Hematopoietic multipotent progenitor cell treated with erythropoietin and hydrocortisone succinate and interleukin-3 and kit ligand, for 8 days (in vitro differentiated cells): ENCODE measurements around the gene APH1B.
"Not testable (repeated sequence)": the region's sequence is repeated elsewhere in the genome, so short reads cannot be mapped to it uniquely, and the experiment has no call there.

ENCODE experiments used
- DNase-seq: peaks from one replicate; pipeline ENCODE4 v3.0.0-alpha.2; 2015

The APH1B gene

DNA sequence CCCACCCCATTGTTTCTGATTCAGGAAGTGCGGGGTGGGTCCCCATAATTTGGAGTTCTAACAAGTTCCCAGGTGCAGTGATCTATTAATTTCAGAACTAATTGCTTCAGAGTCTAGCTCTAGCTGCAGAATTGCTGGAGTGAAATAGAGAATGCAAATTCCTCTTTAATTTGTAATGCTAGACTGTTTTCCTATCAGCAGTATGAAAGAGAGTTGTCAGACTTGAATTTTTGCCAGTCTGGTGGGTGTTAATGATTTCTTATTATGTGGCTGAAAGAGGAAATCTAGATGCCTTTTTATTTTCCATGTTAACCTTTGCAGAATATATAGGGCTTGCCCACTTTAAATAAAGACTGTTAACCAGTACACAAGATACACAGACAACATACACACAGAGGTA, 23.7 kb downstream of the APH1B start:
- DNase-seq: no peak

DNA sequence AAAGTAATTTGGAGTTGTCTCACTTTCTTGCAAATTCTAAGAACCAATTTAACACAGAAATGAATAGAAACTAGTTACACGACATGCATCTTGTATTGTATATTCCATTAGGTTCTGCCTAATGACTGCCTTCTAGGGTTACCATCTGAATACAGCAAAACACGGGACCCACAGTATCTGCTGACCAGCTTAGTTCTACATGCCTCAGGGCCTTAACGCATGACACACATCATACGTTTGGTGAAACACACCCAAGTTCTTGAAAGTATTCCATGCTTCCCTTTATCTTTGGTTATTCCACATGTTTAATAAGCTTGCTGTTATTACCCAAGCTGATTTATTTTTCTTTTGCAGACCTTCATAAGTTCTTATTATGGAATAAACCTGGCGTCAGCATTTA, 27.9 kb downstream of the APH1B start:
- DNase-seq: no peak

DNA sequence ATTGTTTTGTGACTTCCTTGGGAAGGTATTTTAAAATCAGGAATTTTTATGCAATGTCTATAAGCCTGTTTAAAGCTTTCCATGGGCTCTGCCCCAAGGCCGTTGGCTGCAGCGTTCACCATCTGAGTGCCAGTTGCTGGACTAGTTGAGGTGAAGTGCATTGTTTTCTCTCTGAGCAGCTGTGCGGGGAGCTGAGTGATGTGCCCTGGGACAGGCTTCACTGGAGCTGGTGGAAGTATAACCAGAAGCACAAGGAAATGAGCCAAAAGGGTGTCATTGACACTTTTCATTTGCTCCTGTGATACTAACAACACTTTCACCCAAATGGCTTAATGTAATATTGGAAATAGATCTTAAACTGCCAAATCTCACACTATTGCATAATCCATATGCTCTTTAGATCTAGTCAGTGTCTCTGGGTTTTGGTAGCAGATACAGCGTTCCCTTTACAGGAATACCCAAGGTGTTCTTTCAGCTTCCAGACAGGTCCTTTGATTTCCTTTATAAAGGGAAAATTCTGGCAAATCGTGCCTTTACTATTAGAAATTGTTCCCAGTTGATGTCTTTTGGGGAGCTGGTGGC, 29.2 kb downstream of the APH1B start:
- no peak for DNase-seq

DNA sequence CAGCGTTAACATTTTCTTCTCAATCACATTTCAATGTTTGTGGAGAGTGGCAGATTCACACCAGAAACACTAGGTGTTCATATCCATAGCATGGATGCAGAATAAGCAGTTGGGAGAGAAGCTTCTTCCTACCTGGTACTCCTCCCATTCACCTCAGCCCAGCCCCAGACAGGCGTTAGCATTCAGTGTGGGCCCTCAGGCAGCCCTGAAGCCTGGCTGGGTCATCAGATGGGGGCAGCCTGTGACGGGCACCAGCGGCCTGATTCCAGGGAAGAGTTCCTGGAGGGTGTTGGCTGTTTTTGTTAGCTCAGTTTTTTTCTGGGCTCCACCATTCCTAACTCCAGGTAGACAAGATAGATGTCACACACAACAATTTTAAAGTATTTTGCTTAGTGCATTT, 31.1 kb downstream of the APH1B start:
- DNase-seq: no peak

DNA sequence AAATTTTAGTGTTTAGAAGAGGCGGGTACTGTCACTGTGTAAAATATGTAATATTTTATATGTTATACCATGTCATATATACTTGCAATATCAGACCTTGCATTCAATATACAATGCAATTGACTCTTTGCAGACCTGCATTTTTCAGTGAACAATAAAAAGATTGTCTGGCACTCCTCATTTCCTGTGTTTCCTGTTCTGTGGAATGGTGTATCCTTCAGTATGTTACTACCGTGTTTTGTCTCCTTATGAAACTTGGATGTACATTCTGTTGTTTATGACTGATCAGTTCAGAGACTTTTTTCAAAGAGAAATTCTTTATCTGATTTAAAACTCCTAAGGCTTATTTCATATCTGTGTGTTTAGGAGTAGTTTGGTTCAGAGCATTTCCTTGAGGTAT, 31.5 kb downstream of the APH1B start:
- DNase-seq: no peak

DNA sequence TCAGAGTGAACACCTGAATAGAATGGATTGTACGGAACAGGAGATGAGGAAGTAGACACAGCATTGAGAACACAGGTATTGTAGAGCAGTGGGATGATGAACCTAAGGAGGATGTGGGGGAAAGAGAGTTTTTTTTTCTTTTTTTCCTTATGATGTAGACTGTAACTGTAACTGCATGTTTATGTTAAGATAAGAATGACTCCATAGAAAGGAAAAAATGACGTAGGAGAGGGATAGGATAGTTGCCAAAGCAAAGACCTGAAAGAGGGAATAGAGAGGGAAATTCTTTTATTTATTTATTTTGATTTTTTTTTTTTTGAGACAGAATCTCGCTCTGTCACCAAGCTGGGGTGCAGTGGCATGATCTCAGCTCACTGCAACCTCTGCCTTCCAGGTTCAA, 33.2 kb downstream of the APH1B start:
- DNase-seq: no peak

DNA sequence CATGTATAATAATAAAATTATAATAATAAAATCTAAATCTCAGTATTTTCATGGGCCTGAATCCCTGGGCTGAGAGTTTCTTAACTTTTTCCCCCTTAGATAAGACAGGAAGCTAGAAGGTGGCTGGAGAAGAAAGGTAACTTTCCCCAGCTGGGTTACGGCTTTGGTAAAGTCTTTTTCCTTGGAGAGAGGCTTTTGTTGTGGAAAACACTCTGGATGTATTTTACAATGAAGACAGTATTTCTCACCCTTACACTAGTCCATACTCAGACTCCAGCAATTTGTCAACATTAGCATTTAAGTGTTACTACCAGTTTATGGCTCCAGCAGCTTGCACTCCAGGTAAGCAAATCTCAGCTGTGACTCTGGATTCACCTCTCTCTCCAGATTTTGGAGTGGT, 34.9 kb downstream of the APH1B start:
- DNase-seq: no peak

DNA sequence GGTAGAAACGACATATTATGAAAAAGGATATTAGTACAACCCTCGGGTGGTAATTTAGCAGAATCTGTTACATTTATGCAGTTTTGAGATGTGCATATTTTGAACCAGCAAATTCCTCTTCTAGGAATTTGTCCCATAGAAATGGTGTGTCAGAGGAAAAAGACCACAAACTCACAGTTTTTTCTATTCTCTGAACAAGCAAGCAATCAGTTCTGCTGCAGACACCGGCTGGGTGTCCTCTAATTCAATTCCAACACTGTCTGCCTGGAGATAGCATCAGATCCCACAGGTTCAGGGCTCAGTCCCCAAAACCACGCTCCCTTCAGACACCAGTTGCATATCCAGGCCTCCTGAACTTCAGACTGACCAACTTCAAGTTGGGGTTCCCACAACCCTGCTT, 36.4 kb downstream of the APH1B start:
- DNase-seq: no peak

DNA sequence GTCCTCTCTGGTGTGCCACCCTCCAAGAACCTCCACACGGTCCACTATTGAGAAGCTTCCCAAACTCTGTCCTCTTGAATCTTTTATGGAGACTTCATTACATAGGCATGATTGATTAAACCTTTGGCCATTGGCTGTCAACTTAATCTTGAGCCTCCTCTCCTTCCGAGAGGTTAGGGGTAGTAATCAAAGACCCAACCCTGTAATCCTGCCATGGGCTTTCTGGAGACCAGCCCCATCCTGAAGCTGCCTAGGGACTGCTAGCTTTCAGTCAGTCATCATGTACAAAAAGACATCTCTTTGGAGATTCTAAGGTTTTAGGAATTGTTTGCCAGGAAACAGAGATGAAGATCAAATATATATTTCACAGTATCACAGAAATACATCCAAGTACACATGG, 37.0 kb downstream of the APH1B start:
- no peak for DNase-seq

DNA sequence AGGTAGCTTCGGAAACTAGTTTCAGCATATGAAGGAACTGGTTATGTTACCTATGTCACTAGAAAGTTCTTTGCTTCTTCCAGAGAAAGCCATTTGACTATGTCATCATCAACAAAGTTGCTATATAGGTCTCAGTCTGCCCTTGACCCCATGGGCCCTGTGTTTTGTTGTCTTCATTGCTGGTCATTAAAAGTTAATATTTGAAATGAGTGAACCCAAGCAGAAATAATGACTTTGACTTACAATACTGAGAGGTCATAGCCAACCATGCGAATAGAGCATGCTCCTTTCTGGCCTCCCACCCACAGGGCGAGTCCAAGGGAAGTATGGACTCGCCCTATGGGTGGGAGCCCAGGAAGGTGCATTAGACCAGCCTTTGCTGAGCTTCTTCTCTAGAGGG, 40.9 kb downstream of the APH1B start:
- DNase-seq: no peak

DNA sequence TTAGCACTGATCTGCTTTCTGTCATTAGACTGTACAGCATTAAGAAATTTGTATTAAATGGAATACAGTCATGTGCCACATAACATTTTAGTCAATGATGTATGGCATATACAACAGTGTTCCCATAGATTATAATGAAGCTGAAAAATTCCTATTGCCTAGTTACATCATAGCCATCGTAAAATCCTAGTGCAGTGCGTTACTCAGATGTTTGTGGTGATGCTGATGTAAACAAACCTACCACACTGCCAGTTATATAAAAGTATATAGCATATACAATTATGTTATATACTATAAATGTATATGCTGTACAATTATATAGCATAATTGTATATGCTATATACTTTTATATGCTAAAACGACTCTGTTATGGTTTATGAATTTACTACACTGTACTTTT, 41.7 kb downstream of the APH1B start:
- no peak for DNase-seq

DNA sequence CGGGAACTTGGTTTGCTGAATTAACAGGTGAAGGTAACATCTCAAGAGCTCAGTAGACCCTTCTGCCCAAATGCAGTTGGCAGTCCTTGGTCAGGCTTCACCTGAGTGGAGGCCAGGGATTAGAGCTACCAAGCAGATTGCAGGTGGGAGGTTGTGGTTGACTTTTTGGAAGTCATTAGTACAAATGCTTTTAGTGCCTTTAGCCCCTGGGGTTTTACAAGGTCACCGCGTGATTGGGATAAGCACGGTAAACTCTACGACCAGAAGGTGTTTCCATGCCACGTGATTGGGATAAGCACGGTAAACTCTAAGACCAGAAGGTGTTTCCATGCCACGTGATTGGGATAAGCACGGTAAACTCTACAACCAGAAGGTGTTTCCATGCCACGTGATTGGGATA, 43.0 kb downstream of the APH1B start:
- DNase-seq: not testable (repeated sequence)

DNA sequence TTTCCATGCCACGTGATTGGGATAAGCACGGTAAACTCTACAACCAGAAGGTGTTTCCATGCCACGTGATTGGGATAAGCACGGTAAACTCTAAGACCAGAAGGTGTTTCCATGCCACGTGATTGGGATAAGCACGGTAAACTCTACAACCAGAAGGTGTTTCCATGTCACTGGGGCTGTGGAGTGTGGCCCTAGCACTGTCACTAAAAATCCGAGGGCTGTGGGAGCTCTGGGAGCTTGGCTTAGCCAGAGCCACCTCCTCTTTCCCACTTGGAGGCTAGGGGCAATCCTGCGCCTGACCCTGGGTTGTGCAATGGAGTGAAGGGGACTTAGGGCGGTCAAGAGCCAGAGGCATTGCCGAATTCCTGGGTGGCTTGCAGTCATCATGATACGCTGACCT, 43.6 kb downstream of the APH1B start:
- DNase-seq: not testable (repeated sequence)

DNA sequence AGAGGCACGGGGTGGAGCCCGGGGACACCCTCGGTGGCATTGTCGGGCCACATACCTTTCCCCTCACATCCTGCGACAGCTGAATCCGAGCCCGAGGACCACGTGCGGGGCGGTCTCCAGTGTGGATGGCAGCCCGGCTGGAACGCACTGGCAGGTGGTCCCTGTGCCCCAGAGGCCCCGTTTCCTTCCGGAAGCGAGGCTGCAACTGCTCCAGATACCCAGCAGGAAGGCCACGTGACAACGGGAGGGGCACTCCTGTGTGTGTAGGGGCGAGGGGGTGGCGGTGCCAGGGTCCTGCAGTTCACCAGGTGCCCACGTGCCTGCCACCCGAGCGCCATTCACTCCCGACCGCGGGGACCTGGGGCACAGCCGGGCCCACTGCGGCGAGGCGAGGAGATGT, 44.1 kb downstream of the APH1B start:
- no peak for DNase-seq

DNA sequence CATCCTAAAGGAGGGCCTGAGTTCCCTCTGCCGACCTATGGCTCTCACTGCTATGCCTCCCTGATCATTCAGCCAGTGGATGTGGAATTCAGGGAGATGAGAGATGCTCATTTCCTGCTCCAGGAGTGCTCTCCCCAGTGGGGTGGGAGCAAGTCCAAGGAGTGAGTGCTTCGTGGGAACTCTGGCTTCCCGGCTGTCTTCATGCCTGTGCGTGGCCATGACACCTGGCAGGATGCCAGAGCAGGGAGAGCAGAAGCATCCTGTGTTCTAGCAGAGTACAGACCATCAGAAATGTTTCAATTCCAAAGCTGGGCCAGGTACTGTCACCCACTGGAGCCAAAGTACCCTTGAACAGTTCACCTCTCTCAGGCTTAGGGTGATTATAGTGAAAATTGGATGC, 45.1 kb downstream of the APH1B start:
- DNase-seq: no peak

DNA sequence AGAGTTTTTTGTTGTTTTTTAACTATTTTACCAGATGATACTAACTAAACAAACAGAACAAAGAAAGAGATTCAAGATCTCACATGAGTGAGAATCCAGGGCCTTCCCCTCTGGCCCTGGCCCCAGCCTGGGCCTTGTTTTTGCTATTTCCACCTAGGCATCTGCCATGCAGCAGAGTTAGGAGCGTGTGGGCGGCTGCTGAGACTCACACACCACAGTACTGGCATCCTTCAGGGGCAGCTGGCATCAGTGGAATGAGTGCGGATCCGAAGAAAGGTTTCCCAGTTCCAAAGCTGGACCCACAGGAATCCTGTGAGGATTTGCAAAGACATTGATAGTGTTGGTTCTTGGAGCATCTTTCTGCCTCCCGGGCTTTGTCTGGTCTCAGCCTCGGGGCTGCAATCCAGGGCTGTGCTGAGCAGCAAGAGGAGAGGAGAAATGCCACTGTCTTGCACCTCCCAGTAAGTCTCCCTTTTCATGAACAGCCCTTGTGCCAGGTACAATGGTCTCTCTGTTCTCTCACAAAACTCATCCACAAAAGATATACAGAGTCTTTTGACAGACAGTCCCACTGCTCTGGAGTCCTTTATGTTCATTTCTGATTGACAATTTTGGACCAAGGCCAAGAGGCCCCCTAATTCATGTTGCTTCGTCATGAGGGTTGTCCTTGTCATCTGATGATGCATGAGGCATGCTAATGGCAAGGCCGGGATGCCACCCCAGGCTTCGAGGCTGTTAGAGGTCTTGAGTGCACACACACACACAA, 46.6 kb downstream of the APH1B start:
- no peak for DNase-seq

DNA sequence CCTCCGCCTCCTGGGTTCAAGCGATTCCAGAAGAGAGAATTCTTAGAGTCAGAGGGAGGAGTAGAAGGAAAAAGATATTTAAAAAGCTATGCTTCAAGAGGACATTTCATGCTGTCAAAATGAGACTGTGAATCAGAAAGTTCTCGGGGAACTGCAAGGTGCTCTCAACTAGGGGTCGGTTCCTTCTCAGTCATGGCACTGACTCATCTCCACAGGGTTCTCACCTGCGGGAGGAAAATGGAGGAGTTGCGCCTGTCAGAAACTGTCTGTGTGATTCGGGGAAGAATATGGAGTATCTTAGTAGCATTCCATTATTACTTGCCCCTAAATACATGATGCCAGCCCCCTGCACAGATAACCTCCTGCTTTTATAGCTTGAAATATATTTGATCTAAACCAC, 47.4 kb downstream of the APH1B start:
- no peak for DNase-seq

DNA sequence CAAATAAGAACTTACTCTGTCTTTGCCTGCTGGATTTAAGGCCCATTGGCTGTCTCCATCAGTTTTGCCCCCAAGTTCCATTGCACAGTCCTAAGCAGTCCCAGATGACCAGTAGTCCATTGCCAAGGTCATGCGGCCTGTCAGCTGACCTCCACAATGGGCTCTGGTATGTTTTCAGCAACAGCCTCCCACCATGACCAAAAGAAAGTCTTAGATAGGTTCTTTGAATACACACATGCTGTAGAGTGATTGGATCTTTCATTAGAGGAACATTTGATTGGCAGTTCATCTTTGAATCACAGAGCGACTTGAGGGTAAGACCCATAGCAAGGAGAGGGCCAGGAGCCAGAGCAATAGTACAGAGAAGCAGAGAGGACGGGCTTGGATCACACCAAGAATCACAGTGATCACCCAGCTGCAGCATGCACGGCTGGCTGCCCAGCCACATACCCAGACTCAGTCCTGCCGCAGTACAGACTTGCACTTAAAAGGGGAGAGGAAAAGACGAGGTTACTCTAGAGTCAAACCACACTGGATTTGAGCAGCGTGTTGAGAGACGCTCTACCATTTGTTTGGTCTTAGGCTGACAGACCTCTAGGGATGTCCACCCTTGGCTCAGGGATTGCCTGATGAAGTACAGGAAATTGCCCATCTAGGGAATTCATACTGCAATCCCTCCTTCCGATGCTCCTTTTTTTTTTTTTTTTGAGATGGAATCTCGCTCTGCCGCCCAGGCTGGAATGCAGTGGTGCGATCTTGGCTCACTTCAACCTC, 50.4 kb downstream of the APH1B start:
- no peak for DNase-seq

DNA sequence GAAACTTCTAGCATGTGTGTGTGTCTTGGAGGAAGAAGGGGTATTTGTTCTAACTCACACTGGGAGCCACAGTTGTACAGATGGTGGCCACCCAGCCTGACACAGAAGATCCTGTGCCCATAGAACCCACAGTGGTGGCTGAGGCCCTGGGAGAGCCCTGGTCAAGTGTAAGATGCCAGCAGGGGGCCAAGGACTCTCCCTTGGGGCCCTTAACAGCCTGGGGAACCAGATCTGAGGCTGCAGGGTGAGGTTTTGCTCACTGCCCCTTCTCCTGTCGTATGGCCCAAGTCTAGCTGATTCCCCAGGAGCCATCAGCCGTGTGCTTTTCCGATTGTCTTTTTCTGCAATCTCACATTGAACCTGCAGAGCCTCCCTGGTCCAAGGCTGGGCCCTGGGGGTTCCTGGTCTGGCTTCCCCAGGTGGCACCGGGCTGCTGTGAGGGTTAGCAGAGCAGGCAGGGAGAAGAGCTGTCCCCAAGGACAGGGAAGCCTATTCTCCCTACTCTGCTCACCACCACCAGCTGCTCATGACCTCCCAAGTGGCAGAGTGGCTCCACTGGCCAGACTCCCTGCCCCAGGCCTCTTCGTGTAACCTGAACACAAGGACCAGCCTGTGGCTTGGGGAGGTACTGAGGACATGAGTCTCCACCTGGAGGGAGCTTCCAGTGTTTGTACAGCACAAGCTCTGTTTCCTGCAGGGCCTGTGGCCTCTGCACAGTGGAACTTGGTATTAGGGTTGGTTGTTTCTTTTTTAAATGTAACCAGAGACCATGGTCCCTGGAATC, 52.4 kb downstream of the APH1B start:
- DNase-seq: no peak

DNA sequence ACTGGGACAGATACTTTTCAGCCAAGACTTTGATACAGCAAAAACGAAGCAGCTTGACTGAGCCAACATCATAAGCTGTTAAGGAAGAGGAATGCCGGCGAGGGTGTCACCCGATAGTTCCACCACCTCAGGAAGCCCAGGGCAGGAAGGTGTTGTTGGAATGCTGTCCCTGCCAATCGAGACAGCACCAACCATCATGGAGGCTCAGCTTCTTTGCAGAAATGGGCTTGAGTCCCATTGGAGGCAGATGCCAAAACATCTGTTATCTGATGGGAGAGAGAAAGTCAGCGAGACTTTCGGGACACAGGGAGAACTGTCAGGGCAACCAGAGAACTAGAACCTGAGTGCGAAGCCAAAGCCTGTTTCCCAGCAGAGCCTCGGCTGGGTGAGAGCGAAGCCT, 53.5 kb downstream of the APH1B start:
- no peak for DNase-seq

DNA sequence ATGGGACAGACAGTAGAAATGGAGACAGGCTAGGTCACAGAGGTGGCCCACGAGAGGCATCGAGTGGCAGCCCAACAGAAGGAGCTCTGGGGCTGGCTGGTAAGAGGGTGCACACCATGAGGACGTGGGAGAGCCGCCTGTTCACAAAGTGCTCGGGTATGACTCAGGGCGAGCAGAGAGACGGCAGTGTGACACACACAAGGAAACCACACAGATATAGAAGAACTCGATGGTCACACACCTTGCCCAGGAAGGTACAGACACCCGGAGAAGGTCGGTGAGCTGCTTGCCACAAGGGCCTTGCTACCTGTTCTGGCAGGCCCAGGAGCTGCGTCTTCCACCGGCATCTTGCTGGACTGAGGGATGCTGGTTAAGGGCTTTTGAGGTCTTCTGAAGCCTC, 54.1 kb downstream of the APH1B start:
- no peak for DNase-seq

DNA sequence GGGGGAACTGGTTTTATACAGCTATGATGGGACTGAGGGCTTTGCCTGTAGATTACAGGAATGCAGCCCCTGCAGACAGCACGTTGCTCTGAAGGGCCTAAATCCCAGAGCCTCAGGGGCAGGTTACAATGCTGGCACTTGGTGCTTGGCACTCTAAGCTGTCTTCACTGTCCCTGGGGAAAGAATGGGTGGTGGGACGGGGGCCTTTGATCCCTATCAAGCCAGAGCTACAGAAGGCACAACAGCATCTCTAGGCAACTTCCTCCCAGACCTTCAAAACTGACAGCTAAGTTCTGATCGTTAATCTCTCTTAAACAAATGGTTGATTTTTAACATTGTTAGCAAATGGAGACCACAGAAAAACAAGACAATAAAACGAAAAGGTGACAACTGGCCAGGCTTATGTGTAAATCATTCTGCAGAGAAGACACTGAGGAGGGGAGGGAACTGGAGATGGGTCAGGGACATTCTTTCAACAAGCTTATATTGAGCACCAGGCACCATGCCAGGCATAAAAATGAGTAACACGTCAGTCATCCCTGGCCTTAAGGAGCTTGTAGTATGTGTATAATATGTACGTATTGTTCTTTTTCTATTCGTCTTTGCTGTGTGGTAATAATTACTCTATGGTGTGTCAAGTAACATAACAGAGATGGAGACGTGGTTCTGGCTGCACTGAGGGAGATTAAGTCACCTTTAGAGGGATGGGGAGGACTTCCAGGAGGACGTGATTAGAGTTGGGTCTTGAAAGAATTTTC, 55.1 kb downstream of the APH1B start:
- no peak for DNase-seq

DNA sequence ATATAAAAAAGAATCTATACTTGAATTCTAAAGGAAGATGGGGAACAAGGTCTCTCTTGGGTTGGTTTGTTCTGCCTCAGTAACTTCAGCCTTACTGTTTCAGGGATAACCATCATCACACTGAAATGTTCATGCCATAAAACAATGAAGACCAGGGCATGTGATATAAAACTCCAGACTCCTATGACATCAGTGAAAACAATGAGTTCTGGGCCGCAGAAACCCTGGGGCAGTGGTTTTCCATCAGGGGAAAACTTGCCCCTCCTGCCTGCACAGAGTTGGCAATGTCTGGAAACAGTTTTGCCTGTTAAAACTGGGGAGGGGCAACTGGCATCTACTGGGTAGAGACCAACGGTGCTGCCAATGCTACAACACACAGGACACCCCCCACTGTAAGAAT, 57.4 kb downstream of the APH1B start:
- DNase-seq: no peak
